NB4 (cell line): ENCODE results near the gene FARP1.

ENCODE experiments used
- DNase-seq: peaks from one replicate; pipeline ENCODE4 v3.0.0; 2010; ENCODE audit warnings: low read depth
- H3K4me3 ChIP-seq: one replicate; pipeline ENCODE4 v1.5.1; 2011; ENCODE audit warnings: mild to moderate bottlenecking, low read depth, low read length, moderate library complexity
- CTCF ChIP-seq: IDR thresholded peaks from one replicate; pipeline ENCODE4 v1.5.1; 2012; ENCODE audit warnings: low read depth, low read length
- MYC ChIP-seq: IDR thresholded peaks from 2 replicates; pipeline ENCODE4 v1.6.1; 2011; ENCODE audit warnings: low read depth, low read length
- POLR2A ChIP-seq: IDR thresholded peaks from 2 replicates; pipeline ENCODE4 v1.6.1; 2011; ENCODE audit warnings: mild to moderate bottlenecking; ENCODE audit not compliant: insufficient read length; ENCODE audit errors: extremely low read depth
- TF ChIP-seq, protein P1 (sequence below): IDR thresholded peaks from 2 replicates; pipeline ENCODE4 v1.6.1; 2011; ENCODE audit warnings: low read depth, low read length

The FARP1 gene

GRCh38 chr13:98324105-98324504, 181.2 kb downstream of the FARP1 start:
- H3K4me3 ChIP-seq: no peak overlapping the region
- DNase-seq: no peak
- TF ChIP-seq MYC (no peak), CTCF (no peak), POLR2A (no peak)
- TF ChIP-seq, protein P1, sequence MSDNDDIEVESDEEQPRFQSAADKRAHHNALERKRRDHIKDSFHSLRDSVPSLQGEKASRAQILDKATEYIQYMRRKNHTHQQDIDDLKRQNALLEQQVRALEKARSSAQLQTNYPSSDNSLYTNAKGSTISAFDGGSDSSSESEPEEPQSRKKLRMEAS: no peak

- TF ChIP-seq MYC (no peak), CTCF (no peak)
- DNase-seq: no peak
- no peak overlapping the region for H3K4me3 ChIP-seq
Measured at GRCh38 chr13:98325724-98326123, 182.8 kb downstream of the FARP1 start.

- no peak overlapping the region for H3K4me3 ChIP-seq
- TF ChIP-seq CTCF (no peak), MYC (no peak), POLR2A (no peak)
- TF ChIP-seq, protein P1: no peak
- DNase-seq: no peak
Measured at GRCh38 chr13:98326291-98326690, 183.4 kb downstream of the FARP1 start.

DNA sequence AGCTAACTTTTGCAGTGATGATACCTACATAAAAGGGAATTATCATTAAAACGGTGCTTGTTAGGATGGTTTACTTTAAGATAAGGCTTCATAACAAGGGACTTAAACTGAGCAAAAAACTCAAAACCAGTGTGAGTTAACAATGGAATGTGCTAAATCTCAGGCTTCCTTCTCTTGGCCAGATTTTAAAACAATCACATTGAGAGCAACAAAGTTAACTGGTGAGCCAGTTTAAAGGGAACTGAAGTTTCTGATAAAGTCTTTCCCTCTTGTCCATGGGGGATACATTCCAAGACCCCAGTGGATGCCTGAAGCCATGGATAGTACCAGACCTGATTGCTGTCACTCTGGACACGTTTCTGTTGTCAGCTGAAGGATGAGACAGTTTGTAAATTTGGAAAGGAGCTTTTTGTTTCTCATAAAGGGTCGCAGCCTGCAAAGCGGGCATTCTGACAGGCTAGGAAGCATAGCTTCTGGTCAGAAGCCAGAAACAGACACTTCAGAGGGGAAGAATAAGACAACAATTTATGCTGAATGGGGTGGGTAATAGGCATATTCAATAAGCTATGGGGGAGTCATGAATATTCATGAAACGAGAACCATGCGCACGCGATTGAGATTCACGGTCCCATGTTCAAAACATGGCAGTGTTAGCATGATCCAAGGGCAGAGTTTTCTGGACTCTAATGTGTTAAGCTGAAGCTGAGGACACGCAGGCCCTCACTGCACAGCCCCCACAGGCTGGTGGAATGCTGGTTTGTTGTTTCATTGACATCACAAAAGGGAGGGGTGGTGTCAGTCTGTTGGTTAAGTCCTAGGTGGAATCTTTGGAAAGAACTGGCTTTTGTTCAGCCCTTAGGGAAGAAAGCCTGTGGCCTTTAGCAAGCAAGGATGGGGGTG, 184.7 kb downstream of the FARP1 start:
- H3K4me3 ChIP-seq: no peak overlapping the region
- TF ChIP-seq CTCF (no peak), POLR2A (no peak), MYC (no peak)
- TF ChIP-seq, protein P1: no peak
- DNase-seq: no peak

DNA sequence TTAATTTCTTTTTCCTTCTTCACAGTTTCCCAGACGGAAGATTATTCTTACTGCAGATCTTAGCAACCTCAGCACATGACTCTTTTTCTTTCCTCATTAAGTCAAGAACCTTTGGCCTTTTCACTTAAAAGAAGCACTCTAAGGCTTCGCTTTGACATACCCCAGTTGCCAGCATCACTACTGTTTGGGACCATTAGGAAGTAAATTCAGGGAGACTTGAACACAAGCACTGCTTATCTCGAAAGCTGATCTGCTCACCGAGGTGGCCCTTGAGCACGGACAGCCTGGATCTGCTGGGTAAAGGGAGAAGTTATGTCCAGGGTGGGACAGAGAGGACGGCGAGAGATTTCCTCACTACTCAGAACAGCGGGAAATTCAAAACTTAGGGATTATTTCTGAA, 185.6 kb downstream of the FARP1 start:
- no peak for TF ChIP-seq POLR2A
- TF ChIP-seq CTCF: no peak
- TF ChIP-seq MYC: no peak
- TF ChIP-seq, protein P1: no peak
- H3K4me3 ChIP-seq: no peak overlapping the region
- no peak for DNase-seq
